Breast epithelium (tissue), 3 donors: ENCODE measurements around the gene BTNL2.
"Not testable (repeated sequence)": the region's sequence is repeated elsewhere in the genome, so short reads cannot be mapped to it uniquely, and the experiment has no call there.

Experiments used
- POLR2A ChIP-seq: fragments of 450-650 bp; IDR thresholded peaks from one replicate; pipeline ENCODE4 v1.6.1; 2016; ENCODE audit warnings: antibody characterized with exemption, mild to moderate bottlenecking, moderate library complexity
- POLR2AphosphoS5 ChIP-seq, 3 donors: sonication (generic); formaldehyde crosslinking; IDR thresholded peaks; one replicate each; pipeline ENCODE4 v1.6.1; 2017; ENCODE audit warnings: antibody characterized with exemption in 3 of 3
- TF ChIP-seq, protein P1 (sequence below), 3 donors: fragments of 450-650 bp; IDR thresholded peaks; one replicate each; pipeline ENCODE4 v1.5.1; 2016 to 2017; ENCODE audit warnings: antibody characterized with exemption in 3 of 3, mild to moderate bottlenecking in 3 of 3, moderate library complexity in 3 of 3

DNA sequence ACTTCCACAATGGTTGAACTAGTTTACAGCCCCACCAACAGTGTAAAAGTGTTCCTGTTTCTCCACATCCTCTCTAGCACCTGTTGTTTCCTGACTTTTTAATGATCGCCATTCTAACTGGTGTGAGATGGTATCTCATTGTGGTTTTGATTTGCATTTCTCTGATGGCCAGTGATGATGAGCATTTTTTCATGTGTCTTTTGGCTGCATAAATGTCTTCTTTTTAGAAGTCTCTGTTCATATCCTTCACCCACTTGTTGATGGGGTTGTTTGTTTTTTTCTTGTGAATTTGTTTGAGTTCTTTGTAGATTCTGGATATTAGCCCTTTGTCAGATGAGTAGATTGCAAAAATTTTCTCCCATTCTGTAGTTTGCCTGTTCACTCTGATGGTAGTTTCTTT, 47.8 kb downstream of the BTNL2 start:
- TF ChIP-seq, protein P1, sequence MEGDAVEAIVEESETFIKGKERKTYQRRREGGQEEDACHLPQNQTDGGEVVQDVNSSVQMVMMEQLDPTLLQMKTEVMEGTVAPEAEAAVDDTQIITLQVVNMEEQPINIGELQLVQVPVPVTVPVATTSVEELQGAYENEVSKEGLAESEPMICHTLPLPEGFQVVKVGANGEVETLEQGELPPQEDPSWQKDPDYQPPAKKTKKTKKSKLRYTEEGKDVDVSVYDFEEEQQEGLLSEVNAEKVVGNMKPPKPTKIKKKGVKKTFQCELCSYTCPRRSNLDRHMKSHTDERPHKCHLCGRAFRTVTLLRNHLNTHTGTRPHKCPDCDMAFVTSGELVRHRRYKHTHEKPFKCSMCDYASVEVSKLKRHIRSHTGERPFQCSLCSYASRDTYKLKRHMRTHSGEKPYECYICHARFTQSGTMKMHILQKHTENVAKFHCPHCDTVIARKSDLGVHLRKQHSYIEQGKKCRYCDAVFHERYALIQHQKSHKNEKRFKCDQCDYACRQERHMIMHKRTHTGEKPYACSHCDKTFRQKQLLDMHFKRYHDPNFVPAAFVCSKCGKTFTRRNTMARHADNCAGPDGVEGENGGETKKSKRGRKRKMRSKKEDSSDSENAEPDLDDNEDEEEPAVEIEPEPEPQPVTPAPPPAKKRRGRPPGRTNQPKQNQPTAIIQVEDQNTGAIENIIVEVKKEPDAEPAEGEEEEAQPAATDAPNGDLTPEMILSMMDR (IDR thresholded peaks at IDR 0.05), result not testable (repeated sequence)
- not testable (repeated sequence) for TF ChIP-seq POLR2A; POLR2AphosphoS5 (IDR thresholded peaks at IDR 0.05)
